Measurements from ENCODE around the gene UBAC1.
"Not testable (repeated sequence)": the region's sequence is repeated elsewhere in the genome, so short reads cannot be mapped to it uniquely, and the experiment has no call there.

UBAC1 gene

DNA sequence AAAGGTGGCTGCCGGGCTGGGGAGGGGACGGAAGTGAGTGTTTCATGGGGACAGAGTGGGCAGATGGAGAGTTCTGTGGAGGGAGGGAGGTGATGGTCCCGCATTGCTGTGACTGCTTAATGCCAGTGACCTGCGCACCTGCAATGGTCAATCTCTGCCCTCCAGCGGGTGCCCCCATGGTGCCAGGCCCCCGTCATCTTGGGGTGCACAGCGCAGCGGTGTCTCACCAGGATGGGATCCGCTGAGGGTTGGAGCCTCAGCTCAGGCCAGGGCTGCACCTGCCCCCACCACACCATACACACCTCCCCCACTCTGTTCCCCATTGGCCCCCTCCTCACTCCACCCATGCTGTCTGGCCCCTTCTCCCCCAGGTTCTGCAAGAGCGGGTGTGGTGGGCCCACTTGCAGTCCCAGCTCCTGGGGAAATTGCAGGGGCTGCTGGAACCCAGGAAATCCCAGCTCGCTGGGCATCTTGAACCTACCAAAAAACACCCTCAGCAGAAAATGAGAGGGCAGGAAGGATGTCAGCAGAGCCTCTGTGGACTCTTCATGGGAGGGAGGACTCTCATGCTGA lies 41.8 kb downstream of the UBAC1 start:
- no peak for DNase-seq

DNA sequence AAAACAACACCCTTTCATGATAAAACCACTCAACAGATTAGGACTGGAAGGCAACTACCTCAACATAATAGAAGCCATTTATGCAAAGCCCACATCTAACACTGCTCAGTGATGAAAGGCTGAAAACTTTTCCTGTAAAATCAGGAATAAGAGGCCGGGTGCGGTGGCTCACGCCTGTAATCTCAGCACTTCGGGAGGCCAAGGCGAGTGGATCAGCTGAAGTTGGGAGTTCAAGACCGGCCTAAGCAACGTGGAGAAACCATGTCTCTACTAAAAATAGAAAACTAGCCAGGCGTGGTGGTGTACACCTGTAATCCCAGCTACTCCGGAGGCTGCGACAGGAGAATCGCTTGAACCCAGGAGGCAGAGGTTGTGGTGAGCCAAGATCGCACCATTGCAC lies 44.9 kb downstream of the UBAC1 start:
- not testable (repeated sequence) for DNase-seq

DNA sequence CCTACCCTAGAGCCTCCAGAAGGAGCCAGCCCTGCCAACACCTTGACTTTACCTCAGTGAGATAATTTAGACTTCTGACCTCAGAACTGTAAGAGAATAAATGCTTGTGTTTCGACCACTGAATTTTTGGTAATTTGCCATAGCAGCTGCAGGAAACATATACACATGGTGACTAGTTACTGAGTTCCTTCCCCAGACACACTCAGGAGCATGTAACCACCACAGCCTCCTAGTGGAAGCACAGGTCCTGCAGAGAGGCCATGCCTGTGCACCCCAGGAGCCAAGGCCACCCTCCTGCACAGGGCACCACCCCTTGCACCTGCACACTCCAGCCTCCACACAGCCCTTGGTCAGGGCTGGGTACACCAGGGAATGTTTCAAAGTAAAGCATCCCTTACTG lies 46.3 kb downstream of the UBAC1 start:
- no peak for DNase-seq

DNA sequence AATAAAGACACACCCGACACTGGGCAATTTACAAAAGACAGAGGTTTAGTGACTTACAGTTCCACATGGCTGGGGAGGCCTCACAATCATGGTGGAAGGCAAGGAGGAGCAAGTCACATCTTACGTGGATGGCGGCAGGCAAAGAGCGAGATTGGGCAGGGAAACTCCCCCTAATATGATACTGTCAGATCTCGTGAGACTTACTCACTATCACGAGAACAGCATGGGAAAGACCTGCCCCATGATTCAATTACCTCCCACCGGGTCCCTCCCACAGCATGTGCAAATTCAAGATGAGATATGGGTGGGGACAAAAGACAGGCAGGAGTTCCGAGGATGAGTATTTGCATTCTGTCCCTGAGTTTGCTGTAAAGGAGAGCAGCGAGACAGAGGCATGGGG lies 49.9 kb downstream of the UBAC1 start:
- not testable (repeated sequence) for DNase-seq

DNA sequence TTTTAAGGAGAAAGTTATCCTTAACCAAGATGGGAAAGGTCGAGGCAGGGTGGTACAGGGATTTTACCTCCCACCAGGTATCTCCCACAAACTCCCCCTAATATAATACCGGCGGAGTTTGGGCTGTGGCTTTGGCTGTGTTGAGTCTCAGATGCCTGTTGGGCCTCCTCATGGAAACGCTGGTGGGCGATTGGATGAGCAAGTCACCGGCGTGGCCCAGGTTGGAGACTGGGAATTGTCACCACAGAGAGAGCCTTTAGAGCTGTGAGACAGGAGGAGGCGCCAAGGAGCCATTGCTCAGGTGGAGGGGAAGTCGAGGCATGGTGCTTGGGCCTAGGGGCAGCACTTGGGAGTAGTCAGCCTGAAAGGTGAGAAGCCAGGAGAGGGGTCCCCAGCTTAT lies 50.4 kb downstream of the UBAC1 start:
- DNase-seq, result no peak

DNA sequence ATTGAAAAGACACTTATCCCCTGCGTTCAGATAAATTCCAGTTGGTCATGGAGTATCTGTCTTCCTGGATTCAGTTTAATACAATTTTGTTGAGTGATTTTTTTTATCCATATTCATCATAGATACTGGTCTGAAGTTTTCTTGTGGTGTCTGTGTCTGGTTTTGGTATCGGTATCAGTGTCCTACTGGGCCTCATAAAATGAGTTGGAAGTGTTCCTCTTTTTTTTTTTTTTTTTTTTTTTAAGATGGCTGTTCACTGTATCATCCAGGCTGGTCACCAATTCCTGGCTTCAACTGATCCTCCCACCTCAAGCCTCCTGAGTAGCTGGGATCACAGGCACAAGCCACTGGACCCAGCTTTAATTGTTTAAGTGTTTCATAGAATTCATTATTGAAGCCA lies 51.0 kb downstream of the UBAC1 start:
- no peak for DNase-seq

DNA sequence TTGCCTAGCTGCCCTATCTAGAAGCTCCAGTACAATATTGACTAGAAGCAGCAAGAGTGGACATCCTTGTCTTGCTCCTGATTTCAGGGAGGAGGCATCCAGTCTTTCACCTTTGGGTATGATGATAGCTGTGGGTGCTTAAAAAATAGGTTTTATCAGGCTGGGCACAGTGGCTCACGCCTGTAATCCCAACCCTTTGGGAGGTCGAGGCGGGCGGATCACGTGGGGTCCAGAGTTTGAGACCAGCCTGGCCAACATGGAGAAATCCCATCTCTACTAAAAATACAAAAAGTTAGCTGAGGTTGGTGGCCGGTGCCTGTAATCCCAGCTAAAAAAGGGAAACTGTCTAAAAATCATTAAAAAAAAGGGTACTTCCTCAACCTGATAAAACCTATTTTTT lies 51.8 kb downstream of the UBAC1 start:
- no peak for DNase-seq

DNA sequence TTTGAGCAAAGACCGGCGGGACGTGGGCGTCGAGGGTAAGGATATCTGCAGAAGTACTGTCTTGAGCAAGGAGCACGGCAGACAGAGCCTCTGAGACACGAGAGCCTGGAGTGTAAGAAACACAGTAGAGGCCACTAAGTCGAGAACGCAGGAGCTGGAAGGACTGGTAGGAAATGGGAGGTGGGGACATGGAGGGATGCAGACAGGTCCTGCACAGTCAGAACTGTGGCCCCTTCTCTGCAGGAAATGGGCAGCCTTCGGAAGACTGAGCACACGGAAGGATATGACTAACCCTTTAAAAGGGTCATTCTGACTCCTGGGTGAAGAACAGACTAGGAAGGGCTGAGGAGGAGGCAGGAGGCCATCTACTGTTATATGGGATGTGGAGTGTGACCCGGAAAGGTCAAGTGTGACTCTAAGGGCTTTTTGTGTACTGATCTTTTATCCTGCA lies 52.4 kb downstream of the UBAC1 start:
- DNase-seq, result no peak

DNA sequence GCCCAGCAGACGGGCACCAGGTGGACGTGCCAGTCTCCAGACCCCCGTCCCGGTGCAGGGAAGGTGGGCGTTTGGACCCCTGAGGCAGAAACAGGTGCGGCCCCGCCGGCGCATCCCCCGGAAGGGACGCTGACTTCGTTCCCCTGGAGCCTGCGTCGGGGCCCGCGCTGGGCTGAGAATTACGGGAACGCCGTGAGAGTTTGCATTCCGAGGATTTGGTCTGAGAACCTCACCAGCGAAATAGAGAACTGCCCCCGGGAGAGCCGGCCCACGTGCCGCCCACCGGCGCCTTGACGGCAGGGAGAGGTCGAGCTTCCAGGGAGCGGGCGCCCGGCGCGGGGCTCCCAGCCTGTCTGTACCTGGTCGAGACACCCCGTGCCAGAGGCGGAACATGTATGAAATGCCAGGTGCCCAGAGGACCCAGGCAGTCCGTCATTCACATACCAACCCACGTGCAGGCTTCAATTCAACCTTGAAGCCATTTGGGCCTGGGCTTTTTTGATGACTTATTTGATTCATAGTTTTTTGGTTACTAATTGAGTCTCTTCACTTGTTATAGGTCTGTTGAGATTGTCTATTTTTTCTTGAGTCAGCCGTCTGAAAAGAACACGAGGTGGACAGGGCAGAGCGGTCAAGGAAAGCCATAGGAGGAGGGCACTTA lies 53.0 kb downstream of the UBAC1 start:
- no peak for DNase-seq

DNA sequence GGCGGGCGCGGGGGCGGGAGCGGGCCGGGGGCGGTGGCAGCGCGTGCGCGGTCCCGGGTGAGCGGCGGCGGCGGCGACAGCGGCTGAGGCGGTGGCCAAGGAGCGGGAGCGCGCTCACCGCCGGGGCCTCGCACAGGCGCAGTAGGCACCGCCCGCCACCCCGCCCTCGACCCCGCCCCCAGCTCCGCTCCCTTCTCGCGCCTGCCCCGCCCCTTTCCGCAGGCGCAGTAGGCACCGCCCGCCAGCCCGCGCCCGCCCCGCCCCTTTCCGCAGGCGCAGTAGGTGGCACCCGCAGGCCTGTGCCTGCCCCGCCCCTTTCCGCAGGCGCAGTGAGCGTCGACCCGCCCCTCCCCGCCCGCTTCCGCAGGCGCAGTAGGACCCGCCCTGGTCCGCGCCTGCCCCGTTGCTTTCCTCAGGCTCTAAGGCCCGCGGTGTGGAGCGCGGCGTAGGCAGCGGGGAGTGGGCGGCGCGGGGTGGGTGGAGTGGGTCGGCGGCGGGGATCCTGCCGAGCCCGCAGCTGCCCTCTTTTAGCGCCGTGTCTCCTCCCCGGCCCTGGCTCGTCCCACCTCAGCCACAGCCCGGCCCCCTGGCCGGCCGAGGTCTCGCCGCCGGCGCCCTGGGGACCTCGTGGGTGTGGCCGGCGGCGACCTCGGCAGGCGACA lies 53.6 kb downstream of the UBAC1 start, which contains the start of gene CAMSAP1:
Gene CAMSAP1 (minus strand): TSS at position 116 of the 662 bp plus-strand sequence. CDS start 387 bp downstream, outside the sequence.
- peak; percentile 92 for DNase-seq

DNA sequence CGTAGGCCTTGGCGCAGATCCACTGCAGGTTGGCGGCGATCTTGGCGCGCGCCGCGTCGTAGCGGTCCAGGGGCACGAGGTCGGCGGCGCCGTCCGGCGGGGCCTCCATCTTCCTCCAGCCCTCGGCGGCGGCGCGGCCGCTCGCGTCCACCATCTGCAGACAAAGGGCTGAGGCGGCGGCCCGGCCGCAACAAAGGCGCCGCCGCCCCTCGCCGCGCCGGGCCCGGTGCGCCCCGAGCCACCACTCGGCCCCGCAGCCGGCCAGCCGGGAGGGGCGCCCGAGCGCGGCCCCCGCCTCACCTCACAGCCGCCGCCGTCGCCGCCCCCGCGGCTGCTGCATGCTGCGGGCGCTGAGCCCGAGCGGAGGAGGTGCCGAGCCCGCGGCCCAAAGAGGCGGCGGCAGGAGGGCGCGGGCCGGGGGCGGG lies 54.2 kb downstream of the UBAC1 start:
- no peak for DNase-seq

DNA sequence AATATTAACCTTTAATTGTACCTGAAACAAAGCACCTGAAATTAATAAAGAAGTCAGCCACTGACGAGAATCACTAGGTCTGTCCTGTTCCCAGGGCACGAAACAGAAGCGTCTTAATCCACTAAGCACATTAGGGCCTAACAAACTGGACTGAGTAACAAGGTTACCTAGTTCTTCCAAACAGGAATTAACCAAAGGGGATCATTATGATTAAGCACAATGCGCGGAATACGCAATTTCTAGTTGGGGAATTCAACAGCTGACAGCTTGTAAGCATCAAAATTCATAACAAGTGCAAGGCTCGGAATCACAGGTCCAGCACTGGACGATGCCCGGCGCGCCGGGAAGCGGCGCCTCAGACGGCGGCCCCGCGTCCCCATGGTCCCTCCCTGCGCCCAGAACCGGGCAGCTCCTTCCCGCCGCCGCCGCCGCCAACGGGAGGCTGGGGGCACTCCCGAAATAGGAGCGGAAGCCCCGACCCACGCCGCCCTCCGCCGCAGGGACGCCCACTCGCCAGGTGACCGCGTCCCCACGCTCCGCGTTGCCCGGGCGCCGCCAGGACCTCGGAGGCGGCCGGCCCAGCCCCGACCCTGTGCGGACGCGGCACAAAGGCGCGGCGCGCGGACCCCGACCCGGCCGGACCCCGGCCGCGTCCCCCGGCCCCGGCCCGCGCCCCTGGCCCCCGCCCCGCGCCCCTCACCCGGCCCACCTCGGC lies 54.7 kb downstream of the UBAC1 start:
- no peak for DNase-seq

DNA sequence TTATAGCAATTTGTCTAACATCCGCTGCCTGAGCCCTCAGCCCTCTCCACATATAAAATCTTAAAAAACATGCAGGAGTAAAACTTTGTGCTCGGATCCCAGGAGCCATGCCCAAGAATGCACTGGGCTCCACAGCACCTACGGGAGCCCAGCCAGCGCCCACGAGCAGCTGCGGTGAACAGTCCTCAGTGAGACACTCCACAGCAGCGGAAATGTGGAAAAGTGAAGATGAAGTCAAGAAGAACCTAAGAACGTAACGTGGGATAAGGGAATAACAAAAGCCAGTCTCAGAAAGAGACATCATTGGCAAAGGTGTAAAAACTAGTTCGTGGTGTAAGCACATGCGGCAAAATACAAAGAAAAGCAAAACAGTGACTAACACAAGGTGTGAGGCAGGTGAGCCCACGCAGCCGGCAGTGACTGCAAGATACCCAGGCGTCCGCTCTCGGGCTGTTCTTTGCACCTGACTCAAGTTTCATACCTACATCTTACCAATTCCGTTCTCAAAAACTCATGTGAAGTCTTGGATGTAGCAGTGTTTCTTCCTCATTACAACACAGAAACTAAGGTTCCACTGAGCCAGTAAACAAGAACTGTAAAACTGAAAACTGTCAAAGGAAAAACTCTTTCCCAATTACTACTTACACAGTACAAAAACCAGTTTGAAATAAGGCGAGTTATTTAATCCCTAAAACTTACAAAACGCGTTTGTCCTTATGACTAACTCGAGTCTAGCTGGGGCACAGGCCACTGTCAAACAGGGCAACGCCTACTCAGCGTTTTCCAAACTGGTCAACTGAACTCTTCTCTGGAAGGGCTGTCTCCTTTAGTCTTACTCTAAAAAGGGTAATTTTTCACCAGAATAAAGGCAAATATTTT lies 55.6 kb downstream of the UBAC1 start:
- no peak for DNase-seq

DNA sequence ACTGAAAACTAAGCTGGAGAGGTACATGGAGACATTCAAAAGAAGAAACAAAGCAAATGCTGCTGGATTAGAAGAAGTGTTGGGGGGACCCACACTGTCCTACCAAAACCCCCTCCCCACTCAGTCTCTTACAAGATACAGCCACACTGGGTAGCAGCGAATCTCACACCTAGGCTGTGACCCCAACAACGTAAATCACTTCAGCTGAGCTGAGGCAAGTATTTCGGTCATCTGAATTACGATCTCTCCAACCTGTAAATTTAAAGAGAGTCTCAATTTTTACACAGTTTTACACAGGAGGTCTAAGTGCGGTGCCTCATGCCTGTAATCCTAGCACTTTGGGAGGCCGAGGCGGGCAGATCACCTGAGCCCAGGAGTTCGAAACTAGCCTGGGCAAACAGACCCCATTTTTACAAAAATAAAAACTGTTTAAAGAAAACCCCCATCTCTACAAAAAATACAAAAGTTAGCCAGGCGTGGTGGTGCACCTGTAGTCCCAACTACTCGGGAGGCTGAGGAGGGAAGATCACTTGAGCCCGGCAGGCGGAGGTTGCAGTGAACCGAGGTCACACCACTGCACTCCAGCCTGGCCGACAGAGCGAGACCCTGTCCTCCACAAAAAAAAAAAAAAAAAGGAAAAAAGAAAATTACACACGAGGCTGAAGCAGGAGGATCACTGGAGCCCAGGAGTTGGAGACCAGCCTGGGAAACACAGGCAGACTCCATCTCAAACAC lies 57.2 kb downstream of the UBAC1 start:
- DNase-seq, result no peak

DNA sequence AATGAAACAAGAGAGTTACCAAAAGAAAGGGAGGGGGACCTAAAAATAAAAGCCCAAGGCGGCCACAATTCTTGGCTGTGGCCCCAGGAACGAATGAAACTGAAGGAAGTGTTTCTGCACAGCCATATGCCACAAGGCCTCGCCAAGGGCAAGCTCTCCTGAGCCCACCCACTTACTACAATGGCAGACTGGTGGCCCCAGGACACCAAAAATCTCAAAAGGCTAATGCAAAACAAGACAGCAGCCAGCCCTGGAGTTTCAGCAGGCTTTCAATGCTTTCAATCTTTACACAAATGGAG lies 57.9 kb downstream of the UBAC1 start:
- no peak for DNase-seq

DNA sequence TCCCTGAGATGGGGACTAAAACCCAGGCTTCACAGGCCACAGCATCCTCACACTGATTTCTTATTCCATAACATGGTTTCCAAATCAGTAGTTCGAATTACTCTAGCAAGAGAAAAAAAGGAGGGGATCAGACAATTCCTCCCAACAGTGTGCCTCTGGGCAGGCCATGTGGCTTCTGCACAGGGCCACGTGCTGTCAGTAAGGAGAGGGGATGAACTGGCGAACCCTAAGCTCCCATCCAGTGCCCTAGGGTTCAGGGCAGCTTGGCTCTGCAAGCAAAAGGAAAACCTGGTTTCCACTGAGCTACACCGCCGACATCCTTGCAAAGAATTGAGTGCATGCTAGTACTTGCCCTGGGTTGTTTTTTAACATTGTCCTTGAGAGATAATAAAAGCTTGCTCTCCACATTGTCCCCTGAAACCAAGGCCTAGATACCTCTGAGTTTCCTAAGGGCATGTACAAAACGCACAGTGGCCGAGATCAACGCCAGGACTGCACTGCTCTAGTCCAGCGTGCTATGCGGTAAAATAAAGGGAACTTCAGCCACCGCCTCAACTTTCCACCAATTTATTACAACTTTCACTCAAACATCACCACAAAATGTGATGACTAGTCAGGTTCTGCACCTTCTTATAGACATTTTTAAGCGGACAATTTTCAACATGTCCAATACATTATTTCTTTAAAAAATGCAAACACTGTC lies 58.4 kb downstream of the UBAC1 start:
- DNase-seq, result no peak

DNA sequence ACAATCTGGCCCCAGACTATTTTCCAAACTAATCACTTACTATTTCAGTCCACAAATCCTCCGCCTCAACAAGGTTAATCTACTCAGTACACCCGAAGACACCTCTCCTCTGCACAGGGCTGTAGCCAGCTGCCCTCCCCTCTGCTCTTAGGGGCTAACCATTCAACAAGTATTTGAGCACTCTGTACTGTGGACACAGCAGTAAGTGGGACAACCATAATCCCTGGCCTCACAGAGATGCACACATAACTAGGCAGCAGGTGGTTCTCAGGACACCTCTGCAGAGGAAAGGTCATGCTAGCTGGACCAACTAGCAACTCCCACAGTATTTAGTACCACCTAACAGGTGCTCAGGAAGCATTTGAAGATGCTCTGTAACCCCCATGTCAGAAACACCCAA lies 59.3 kb downstream of the UBAC1 start:
- DNase-seq, result no peak

DNA sequence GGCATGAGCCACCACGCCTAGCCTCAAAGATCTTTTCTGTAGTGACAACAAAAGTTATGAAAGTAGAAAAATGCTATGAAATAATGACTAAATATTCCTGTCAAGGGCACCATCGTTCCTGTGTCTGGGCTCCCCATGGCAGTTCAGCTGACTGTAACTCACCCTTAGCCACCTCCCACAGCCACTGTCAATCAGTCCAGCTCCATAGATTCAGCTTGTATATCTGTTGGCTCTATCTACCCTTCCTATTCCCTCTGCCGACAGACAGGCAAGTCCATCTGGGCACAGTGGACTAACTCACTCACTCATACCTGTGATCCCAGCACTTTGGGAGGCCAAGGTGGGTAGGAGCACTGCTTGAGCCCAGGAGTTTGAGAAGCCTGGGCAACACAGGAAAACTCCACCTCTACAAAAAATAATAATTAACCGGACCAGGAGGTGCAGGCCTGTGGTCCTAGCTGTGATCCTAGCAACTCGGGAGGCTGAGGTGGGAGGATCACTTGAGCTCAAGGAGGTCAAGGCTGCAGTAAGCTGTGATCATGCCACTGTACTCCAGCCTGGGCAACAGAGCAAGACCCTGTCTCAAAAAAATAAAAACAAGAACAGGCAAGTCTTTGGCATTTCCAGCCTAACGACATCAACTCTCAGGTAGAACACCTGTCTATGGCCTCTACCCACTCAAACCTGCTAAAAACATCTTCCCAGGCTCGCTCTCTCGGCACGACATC lies 60.0 kb downstream of the UBAC1 start:
- no peak for DNase-seq

DNA sequence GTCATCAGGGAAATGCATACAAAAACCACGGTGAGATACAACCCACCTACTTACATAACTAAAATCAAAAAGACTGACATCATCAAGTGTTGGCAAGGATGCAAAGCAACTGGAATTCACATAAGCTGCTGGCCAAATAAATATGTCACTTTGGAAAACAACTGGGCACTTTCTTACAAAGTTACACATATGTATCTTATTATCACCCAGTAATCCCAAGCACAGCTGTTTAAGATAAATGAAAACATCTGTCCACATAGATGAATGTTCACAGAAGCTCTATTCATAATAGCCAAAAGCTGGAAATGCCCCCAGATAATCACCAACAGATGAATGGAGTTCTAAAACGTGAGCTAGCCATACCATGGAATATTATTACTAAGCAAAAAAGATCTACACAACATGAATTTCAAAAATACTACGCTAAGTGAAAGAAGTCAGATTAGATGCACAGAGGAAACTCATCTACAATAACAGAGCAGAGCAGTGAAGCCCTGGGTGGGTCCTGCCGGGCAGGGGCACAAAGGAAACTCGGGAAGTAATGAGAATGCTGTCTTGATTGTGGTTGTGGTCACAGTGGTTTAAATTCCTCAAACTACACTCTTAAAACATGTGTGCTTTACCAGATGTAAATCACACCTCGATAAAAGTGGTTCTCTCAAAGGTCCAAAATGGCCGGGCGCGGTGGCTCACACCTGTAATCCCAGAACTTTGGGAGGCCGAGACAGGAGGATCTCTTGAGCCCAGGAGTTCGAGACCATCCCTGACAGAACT lies 62.4 kb downstream of the UBAC1 start:
- no peak for DNase-seq

DNA sequence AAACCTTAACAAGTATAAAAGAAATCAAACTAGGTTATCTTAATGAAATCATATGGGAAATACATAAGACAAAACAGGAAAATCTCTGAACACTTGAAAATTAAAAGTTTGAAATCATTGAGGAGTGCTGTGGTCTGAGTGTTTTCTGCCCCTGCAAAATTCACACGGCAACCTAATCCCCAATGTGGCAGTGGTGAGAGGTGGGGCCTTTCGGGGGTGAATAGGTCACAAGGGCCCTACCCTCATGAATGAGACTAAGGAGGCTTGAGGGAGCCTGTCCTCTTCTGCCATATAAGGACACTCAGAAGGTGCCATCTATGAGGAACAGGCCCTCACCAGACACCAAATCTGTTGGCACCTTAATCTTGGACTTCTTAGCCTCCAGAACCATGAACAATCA lies 64.5 kb downstream of the UBAC1 start:
- no peak for DNase-seq

Measured in 8988T (cell line).